Transverse colon (tissue), 4 donors: ENCODE results near the gene KAT7.

Experiments
- EP300 ChIP-seq: sonication (generic); formaldehyde crosslinking; IDR thresholded peaks from one replicate; pipeline ENCODE4 v1.6.1; 2017; ENCODE audit warnings: antibody characterized with exemption, low read depth
- POLR2A ChIP-seq: fragments of 450-650 bp; IDR thresholded peaks from one replicate; pipeline ENCODE4 v1.6.1; 2016; ENCODE audit warnings: antibody characterized with exemption, mild to moderate bottlenecking, moderate library complexity
- POLR2AphosphoS5 ChIP-seq, 3 donors: sonication (generic); formaldehyde crosslinking; IDR thresholded peaks; one replicate each; pipeline ENCODE4 v1.6.1; 2016; ENCODE audit warnings: antibody characterized with exemption in 3 of 3
- TF ChIP-seq, protein P1 (sequence below), 5 experiments: fragments of 200-600 bp in 3 of 5; fragments of 450-650 bp in 2 of 5; sonication (generic) in 3 of 5; IDR thresholded peaks; 1 replicate in 2 of 5; 2 replicates in 3 of 5; pipeline ENCODE4 v1.5.1; 2016 to 2017; ENCODE audit warnings: antibody characterized with exemption in 5 of 5, inconsistent platforms in 3 of 5, mild to moderate bottlenecking in 2 of 5, moderate library complexity in 1 of 5

DNA sequence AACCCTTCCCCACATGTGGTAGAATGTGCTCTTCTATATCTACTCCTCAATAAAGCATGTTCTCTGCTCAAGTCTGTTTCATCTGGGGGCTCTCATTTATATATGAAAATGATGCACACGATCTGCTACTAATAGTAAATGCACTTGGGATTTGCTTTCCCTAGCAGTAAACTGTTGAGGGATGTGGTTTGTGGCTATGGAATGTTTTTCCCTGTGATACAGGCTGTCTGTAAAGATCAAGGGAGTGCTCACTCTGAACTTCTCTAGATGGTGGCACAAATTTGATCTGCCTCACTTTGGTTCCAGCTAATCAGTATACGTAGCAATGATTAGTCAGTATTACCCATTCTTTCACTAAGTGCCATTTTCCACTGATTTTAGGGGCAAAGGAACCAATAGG, 40.5 kb downstream of the KAT7 start:
- TF ChIP-seq, protein P1, sequence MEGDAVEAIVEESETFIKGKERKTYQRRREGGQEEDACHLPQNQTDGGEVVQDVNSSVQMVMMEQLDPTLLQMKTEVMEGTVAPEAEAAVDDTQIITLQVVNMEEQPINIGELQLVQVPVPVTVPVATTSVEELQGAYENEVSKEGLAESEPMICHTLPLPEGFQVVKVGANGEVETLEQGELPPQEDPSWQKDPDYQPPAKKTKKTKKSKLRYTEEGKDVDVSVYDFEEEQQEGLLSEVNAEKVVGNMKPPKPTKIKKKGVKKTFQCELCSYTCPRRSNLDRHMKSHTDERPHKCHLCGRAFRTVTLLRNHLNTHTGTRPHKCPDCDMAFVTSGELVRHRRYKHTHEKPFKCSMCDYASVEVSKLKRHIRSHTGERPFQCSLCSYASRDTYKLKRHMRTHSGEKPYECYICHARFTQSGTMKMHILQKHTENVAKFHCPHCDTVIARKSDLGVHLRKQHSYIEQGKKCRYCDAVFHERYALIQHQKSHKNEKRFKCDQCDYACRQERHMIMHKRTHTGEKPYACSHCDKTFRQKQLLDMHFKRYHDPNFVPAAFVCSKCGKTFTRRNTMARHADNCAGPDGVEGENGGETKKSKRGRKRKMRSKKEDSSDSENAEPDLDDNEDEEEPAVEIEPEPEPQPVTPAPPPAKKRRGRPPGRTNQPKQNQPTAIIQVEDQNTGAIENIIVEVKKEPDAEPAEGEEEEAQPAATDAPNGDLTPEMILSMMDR (IDR thresholded peaks at IDR 0.05) = no peak
- TF ChIP-seq POLR2AphosphoS5 (IDR thresholded peaks at IDR 0.05) (no peak), EP300 (no peak), POLR2A (no peak)
